Tibial artery (tissue), 4 donors: Measurements from ENCODE around the gene MACF1.
"Not testable (repeated sequence)": the region's sequence is repeated elsewhere in the genome, so short reads cannot be mapped to it uniquely, and the experiment has no call there.

Source experiments
- DNase-seq, 2 donors: peaks; one replicate each; pipeline ENCODE4 v3.0.0-alpha.2; 2019
- H3K27ac ChIP-seq, 2 donors: fragments of 200-600 bp; sonication (generic) in 1 of 2; 1 replicate in 1 of 2; 2 replicates in 1 of 2; pipeline ENCODE4 v1.5.1; 2018 to 2019; ENCODE audit warnings: mild to moderate bottlenecking in 1 of 2
- H3K27me3 ChIP-seq, 2 donors: fragments of 200-600 bp; sonication (generic) in 1 of 2; one replicate each; pipeline versions ENCODE4 v1.5.1 to v1.6.0; 2016 to 2019
- H3K36me3 ChIP-seq, 3 donors: fragments of 200-600 bp; sonication (generic) in 2 of 3; one replicate each; pipeline ENCODE4 v1.5.1; 2016 to 2019; ENCODE audit warnings: mild to moderate bottlenecking in 2 of 3
- H3K4me1 ChIP-seq, 4 donors: fragments of 200-600 bp; sonication (generic) in 2 of 4; 1 replicate in 3 of 4; 2 replicates in 1 of 4; pipeline ENCODE4 v1.5.1; 2016 to 2019
- H3K4me3 ChIP-seq, 2 donors: fragments of 200-600 bp; sonication (generic) in 1 of 2; 1 replicate in 1 of 2; 2 replicates in 1 of 2; pipeline ENCODE4 v1.5.1; 2018 to 2019; ENCODE audit warnings: mild to moderate bottlenecking in 2 of 2
- H3K9me3 ChIP-seq, 3 donors: fragments of 200-600 bp; sonication (generic) in 1 of 3; one replicate each; pipeline ENCODE4 v1.5.1; 2016 to 2019
- CTCF ChIP-seq, 2 experiments: fragments of 200-600 bp in 1 of 2; fragments of 450-650 bp in 1 of 2; IDR thresholded peaks; one replicate each; pipeline ENCODE4 v1.5.1; 2017 to 2019; ENCODE audit warnings: antibody characterized with exemption in 2 of 2, mild to moderate bottlenecking in 1 of 2, moderate library complexity in 1 of 2
- intact Hi-C: fragments of 100-400 bp; cut with DNase I; formaldehyde crosslinking; loops from one replicate; pipeline ENCODE4 v1.15.0; 2023; ENCODE audit warnings: low total_unique reads

The MACF1 gene

DNA sequence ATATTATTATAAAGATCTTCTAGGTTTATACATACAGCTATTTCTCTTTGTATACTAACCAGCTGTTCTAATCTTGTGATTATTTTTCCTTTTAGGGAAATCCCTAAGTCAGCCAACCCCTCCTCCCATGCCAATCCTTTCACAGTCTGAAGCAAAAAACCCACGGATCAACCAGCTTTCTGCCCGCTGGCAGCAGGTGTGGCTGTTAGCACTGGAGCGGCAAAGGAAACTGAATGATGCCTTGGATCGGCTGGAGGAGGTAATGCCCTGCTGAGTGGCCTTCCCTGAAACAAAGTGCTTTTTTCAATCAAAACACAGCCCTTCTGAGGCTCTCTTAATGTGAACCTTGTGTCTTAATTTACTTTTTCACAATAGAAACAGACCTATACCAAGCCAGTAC is 254.5 kb downstream of the MACF1 start:
- no peak for TF ChIP-seq CTCF (IDR thresholded peaks at IDR 0.05)
- no peak for DNase-seq
- Histone ChIP-seq H3K4me1 (no peaks in the 10 kb centered on the region), H3K27me3 (no peaks in the 10 kb centered on the region), H3K27ac (no peak overlapping the region), H3K4me3 (no peak overlapping the region), H3K36me3 (peaks cover 98 to 100% (median 100%) of the 10 kb centered on the region in 3 donors), H3K9me3 (no peaks in the 10 kb centered on the region)
- intact Hi-C loops = no loop called here

GRCh38 chr1:39462074-39462473 is 257.6 kb downstream of the MACF1 start:
- peaks cover 0 to 7% (median 0%) of the 10 kb centered on the region in 4 donors for H3K4me1 ChIP-seq
- no peak for DNase-seq
- H3K27ac ChIP-seq = no peak overlapping the region
- intact Hi-C loops = no loop called here
- TF ChIP-seq CTCF (IDR thresholded peaks at IDR 0.05) = no peak
- peaks cover 86 to 97% (median 95%) of the 10 kb centered on the region in 3 donors for H3K36me3 ChIP-seq
- no peak overlapping the region for H3K4me3 ChIP-seq
- no peaks in the 10 kb centered on the region for H3K9me3 ChIP-seq
- H3K27me3 ChIP-seq = no peaks in the 10 kb centered on the region

GRCh38 chr1:39466413-39467107 is 262.1 kb downstream of the MACF1 start:
- Histone ChIP-seq H3K36me3 (peaks cover 68 to 94% (median 87%) of the 10 kb centered on the region in 3 donors), H3K27me3 (no peaks in the 10 kb centered on the region)
- intact Hi-C loops = no loop called here

GRCh38 chr1:39467108-39467720 is 262.7 kb downstream of the MACF1 start:
- Histone ChIP-seq H3K36me3 (peaks cover 62 to 92% (median 87%) of the 10 kb centered on the region in 3 donors), H3K27ac (peak overlapping the region in 1 of 2 donors; percentile 39), H3K4me1 (peaks cover 0 to 10% (median 0%) of the 10 kb centered on the region in 4 donors)
- intact Hi-C loops, H3K4me3 ChIP-seq, DNase-seq, H3K9me3 ChIP-seq, H3K27me3 ChIP-seq: not testable (repeated sequence)

More at GRCh38 chr1:39466413-39467107, 262.1 kb downstream of the MACF1 start:
- no peak for TF ChIP-seq CTCF (IDR thresholded peaks at IDR 0.05)
- DNase-seq = no peak
- Histone ChIP-seq H3K4me3 (no peak overlapping the region), H3K9me3 (no peaks in the 10 kb centered on the region), H3K27ac (peak overlapping the region in 1 of 2 donors; percentile 39), H3K4me1 (peaks cover 0 to 10% (median 0%) of the 10 kb centered on the region in 4 donors)

GRCh38 chr1:39469150-39469549 is 264.7 kb downstream of the MACF1 start:
- no peak for DNase-seq
- H3K4me3 ChIP-seq = no peak overlapping the region
- TF ChIP-seq CTCF (IDR thresholded peaks at IDR 0.05) = no peak
- no peak overlapping the region for H3K27ac ChIP-seq
- H3K4me1 ChIP-seq = peaks cover 0 to 10% (median 0%) of the 10 kb centered on the region in 4 donors
- no peaks in the 10 kb centered on the region for H3K9me3 ChIP-seq
- H3K36me3 ChIP-seq = peaks cover 56 to 92% (median 83%) of the 10 kb centered on the region in 3 donors
- intact Hi-C loops = no loop called here
- H3K27me3 ChIP-seq = no peaks in the 10 kb centered on the region

- Histone ChIP-seq H3K36me3 (peaks cover 57 to 92% (median 83%) of the 10 kb centered on the region in 3 donors), H3K9me3 (no peaks in the 10 kb centered on the region)
These were observed 265.5 kb downstream of the MACF1 start for GRCh38 chr1:39470040-39470439.

More at GRCh38 chr1:39470040-39470439, 265.5 kb downstream of the MACF1 start:
- Histone ChIP-seq H3K27ac (no peak overlapping the region), H3K4me3 (no peak overlapping the region), H3K27me3 (no peaks in the 10 kb centered on the region), H3K4me1 (peaks cover 0 to 10% (median 0%) of the 10 kb centered on the region in 4 donors)
- TF ChIP-seq CTCF (IDR thresholded peaks at IDR 0.05) = no peak
- intact Hi-C loops = no loop called here
- no peak for DNase-seq
